ENCODE results near the gene AP3B1. TPM values are rescaled to one million over a fixed set of nuclear protein-coding genes. Genes with fewer than 3 reads are reported as not detected.

The AP3B1 gene
- total RNA-seq, 1 experiment from 2014 or later, result 47.5 TPM

- DNase-seq (ENCODE audit: low read depth), result no peak
- in situ Hi-C loops (cut with HindIII; ENCODE audit: low pct_unique_long_range_greater_than_20kb, low sequenced_read_pairs), result no loop called here
These were observed 321.3 kb downstream of the AP3B1 start for GRCh38 chr5:77973253-77973609.

- DNase-seq (ENCODE audit: low read depth), result no peak
- in situ Hi-C loops (cut with HindIII; ENCODE audit: low pct_unique_long_range_greater_than_20kb, low sequenced_read_pairs), result no loop called here
These were observed 321.8 kb downstream of the AP3B1 start for GRCh38 chr5:77972469-77973252.

- in situ Hi-C loops (cut with HindIII; ENCODE audit: low pct_unique_long_range_greater_than_20kb, low sequenced_read_pairs), result no loop called here
- DNase-seq (ENCODE audit: low read depth), result no peak
These were observed 322.6 kb downstream of the AP3B1 start for GRCh38 chr5:77971776-77972468.

DNA sequence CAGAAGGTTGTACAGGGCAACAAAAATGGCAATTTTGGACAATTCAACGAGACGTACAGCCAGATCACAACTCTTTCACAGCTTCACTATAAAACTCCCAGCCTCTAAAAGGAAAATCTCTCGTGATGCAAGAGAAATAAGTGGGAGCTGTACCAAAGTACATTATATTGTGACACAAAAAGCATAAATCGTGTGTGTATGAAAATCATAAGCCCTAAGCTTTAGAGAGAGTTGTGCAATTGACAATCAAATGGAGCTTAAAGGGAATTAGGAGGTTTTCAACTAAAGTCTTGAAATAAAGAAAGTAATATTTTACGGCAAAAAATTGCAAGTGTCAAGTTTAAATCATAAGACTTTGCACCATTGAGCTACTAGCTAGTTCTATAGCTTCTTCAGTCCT, 323.6 kb downstream of the AP3B1 start:
- in situ Hi-C loops (cut with HindIII; ENCODE audit: low pct_unique_long_range_greater_than_20kb, low sequenced_read_pairs), result no loop called here

DNA sequence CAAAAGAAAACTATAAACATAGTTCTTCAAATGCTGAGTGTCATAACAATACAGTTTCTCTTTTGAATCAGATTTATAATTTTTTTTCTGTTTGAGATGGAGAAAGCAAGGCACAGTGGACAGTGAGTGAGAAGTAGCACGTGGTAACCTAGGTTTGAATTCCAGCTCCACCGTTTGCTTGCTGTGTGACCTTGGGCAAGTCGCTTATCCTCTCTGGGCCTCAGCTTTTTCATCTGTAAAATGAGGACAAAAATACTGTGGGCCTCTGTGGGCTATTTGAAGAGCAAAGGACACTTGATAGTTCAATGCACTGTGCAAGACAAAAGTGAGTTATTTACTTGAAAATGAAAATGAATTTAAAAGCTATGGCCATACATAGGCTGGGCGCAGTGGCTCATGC, 330.7 kb downstream of the AP3B1 start:
- in situ Hi-C loops (cut with HindIII; ENCODE audit: low pct_unique_long_range_greater_than_20kb, low sequenced_read_pairs), result no loop called here
- no peak for DNase-seq (ENCODE audit: low read depth)

More for the DNA sequence above, 323.6 kb downstream of the AP3B1 start:
- DNase-seq (ENCODE audit: low read depth), result no peak

- in situ Hi-C loops (cut with HindIII; ENCODE audit: low pct_unique_long_range_greater_than_20kb, low sequenced_read_pairs), result no loop called here
- no peak for DNase-seq (ENCODE audit: low read depth)
These were observed 333.6 kb downstream of the AP3B1 start for GRCh38 chr5:77960863-77961396.

GRCh38 chr5:77960305-77960704, 334.2 kb downstream of the AP3B1 start:
- in situ Hi-C loops (cut with HindIII; ENCODE audit: low pct_unique_long_range_greater_than_20kb, low sequenced_read_pairs), result no loop called here
- no peak for DNase-seq (ENCODE audit: low read depth)

- in situ Hi-C loops (cut with HindIII; ENCODE audit: low pct_unique_long_range_greater_than_20kb, low sequenced_read_pairs), result no loop called here
- no peak for DNase-seq (ENCODE audit: low read depth)
These were observed 335.7 kb downstream of the AP3B1 start for GRCh38 chr5:77958642-77959330.

GRCh38 chr5:77957931-77958521, 336.5 kb downstream of the AP3B1 start:
- DNase-seq (ENCODE audit: low read depth), result no peak
- in situ Hi-C loops (cut with HindIII; ENCODE audit: low pct_unique_long_range_greater_than_20kb, low sequenced_read_pairs), result no loop called here

- no peak for DNase-seq (ENCODE audit: low read depth)
- in situ Hi-C loops (cut with HindIII; ENCODE audit: low pct_unique_long_range_greater_than_20kb, low sequenced_read_pairs), result no loop called here
These were observed 337.0 kb downstream of the AP3B1 start for GRCh38 chr5:77957516-77957915.

DNA sequence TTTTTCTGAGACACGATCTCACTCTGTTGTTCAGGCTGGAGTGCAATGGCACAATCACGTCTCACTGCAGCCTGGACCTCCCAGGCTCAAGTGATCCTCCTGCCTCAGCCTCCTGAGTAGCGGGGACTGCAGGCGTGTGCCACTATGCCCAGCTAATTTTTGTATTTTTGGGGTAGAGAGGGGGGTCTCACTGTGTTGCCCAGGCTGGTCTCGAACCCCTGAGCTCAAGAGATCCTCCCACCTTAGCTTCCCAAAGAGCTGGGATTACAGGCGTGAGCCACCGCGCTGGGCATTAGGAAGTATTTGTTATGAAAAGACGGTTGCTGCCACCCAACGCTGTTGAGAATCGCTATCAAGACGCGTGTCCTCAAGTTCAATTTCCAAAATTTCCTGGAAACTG, 337.4 kb downstream of the AP3B1 start:
- no peak for DNase-seq (ENCODE audit: low read depth)
- in situ Hi-C loops (cut with HindIII; ENCODE audit: low pct_unique_long_range_greater_than_20kb, low sequenced_read_pairs), result no loop called here

GRCh38 chr5:77955577-77955976, 338.9 kb downstream of the AP3B1 start:
- in situ Hi-C loops (cut with HindIII; ENCODE audit: low pct_unique_long_range_greater_than_20kb, low sequenced_read_pairs), result no loop called here

GRCh38 chr5:77953374-77953773, 341.1 kb downstream of the AP3B1 start:
- in situ Hi-C loops (cut with HindIII; ENCODE audit: low pct_unique_long_range_greater_than_20kb, low sequenced_read_pairs), result no loop called here

More at GRCh38 chr5:77955577-77955976, 338.9 kb downstream of the AP3B1 start:
- no peak for DNase-seq (ENCODE audit: low read depth)

DNA sequence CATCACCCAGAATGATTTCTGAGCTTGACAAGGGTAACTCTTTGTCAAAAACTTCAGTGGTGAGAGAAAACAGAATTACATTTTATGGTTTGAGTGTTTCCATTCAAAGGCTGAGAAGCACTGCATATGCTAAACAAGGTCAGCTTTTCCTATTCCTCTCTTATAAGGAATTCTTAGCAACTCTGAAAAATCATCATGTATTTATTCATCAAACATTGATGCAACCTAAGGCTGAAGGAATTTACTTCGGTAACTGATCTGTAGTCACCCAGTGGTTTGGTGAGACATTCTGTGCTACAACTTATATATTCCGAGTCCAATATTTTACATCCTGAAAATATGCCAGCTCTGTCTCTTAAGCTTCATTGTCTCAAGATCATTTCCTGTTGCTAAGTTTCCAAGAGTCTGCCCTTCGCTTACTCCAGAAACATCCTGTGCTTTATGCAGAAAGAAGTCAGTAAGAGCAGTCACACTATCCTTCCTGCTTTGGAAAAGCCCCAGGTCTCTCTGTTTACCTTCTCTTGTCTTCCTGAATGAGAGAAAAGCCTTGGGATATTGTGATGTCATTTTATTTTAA, 341.8 kb downstream of the AP3B1 start:
- in situ Hi-C loops (cut with HindIII; ENCODE audit: low pct_unique_long_range_greater_than_20kb, low sequenced_read_pairs), result no loop called here

More at GRCh38 chr5:77953374-77953773, 341.1 kb downstream of the AP3B1 start:
- DNase-seq (ENCODE audit: low read depth), result no peak

More for the DNA sequence above, 341.8 kb downstream of the AP3B1 start:
- DNase-seq (ENCODE audit: low read depth), result no peak

Other genes starting within 250 kb of the AP3B1 start
- gene SCAMP1, start 65.9 kb upstream of the AP3B1 start, total RNA-seq (2014; rRNA removed; shearing (Covaris generic); ENCODE audit: low replicate concordance), result 23.3 and 26.6 TPM in 2 replicates

Measured in Caki2 (cell line).